Chondrocyte (in vitro differentiated cells): ENCODE measurements around the gene ARHGAP33. TPM values are rescaled to one million over a fixed set of nuclear protein-coding genes. Genes with fewer than 3 reads are reported as not detected.

Experiments
- DNase-seq: peaks from one replicate; pipeline ENCODE4 v3.0.0; 2021; ENCODE audit warnings: mixed read lengths, low spot score
- H3K27ac Mint-ChIP-seq: one replicate; pipeline ENCODE4 v1.8.0; 2021; ENCODE audit warnings: mild to moderate bottlenecking, moderate library complexity, mixed read lengths; ENCODE audit not compliant: unreplicated experiment
- H3K27me3 Mint-ChIP-seq: 2 replicates; pipeline ENCODE4 v1.8.0; 2021; ENCODE audit warnings: low read depth, mixed read lengths
- H3K36me3 Mint-ChIP-seq: 2 replicates; pipeline ENCODE4 v1.8.0; 2021; ENCODE audit warnings: low read depth, mixed read lengths
- H3K4me1 Mint-ChIP-seq: 2 replicates; pipeline ENCODE4 v1.8.0; 2021; ENCODE audit warnings: low read depth, mild to moderate bottlenecking, mixed read lengths
- H3K4me3 Mint-ChIP-seq: one replicate; pipeline ENCODE4 v1.8.0; 2021; ENCODE audit warnings: mild to moderate bottlenecking, moderate library complexity, mixed read lengths; ENCODE audit not compliant: unreplicated experiment
- H3K9me3 Mint-ChIP-seq: 2 replicates; pipeline ENCODE4 v1.8.0; 2021; ENCODE audit warnings: low read depth, mixed read lengths
- total RNA-seq: library from RNA; stranded (reverse); gene quantifications from 3 replicates; pipeline ENCODE4 v1.2.1, GENCODE V29; 2021
- TF ChIP-seq, protein P1 (sequence below): fragments of 200-600 bp; sonication (generic); IDR thresholded peaks from 2 replicates; pipeline ENCODE4 v1.5.0; 2021; ENCODE audit warnings: antibody characterized with exemption, mild to moderate bottlenecking, moderate library complexity

The ARHGAP33 gene
- total RNA-seq, 1 donor from 2014 or later: 8.5 TPM

- peak overlapping the region; percentile 1 for H3K27ac Mint-ChIP-seq
- H3K4me3 Mint-ChIP-seq: no peak overlapping the region
- no peaks in the 10 kb centered on the region for H3K27me3 Mint-ChIP-seq
- H3K36me3 Mint-ChIP-seq: peaks cover 39% of the 10 kb centered on the region
- DNase-seq: peak; percentile 60
- H3K4me1 Mint-ChIP-seq: no peaks in the 10 kb centered on the region
- TF ChIP-seq, protein P1, sequence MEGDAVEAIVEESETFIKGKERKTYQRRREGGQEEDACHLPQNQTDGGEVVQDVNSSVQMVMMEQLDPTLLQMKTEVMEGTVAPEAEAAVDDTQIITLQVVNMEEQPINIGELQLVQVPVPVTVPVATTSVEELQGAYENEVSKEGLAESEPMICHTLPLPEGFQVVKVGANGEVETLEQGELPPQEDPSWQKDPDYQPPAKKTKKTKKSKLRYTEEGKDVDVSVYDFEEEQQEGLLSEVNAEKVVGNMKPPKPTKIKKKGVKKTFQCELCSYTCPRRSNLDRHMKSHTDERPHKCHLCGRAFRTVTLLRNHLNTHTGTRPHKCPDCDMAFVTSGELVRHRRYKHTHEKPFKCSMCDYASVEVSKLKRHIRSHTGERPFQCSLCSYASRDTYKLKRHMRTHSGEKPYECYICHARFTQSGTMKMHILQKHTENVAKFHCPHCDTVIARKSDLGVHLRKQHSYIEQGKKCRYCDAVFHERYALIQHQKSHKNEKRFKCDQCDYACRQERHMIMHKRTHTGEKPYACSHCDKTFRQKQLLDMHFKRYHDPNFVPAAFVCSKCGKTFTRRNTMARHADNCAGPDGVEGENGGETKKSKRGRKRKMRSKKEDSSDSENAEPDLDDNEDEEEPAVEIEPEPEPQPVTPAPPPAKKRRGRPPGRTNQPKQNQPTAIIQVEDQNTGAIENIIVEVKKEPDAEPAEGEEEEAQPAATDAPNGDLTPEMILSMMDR: no peak
- H3K9me3 Mint-ChIP-seq: no peaks in the 10 kb centered on the region
Observed at GRCh38 chr19:35733180-35734125, 41.9 kb upstream of the ARHGAP33 start.

DNA sequence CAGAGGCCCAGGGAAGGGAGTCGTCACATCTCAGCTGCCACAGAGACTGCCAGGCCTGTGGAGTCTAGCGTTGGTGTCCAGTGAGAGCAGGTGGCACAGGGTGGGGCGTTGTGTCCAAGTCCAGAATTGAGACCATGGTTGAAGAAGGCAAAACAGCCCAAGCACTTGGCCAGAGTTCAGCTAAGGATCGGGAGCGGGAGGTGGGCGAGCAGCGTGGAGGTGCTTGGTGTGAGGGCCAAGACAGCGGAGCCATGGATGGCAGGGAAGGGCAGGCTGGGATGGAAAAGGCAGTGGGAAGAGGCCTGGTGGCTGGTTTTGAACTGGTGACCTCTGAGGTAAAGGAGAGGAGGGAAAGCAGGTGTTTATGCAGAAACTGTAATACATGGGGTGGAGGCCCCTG lies 41.1 kb upstream of the ARHGAP33 start:
- no peaks in the 10 kb centered on the region for H3K27me3 Mint-ChIP-seq
- H3K9me3 Mint-ChIP-seq: no peaks in the 10 kb centered on the region
- H3K36me3 Mint-ChIP-seq: peaks cover 35% of the 10 kb centered on the region
- H3K4me1 Mint-ChIP-seq: no peaks in the 10 kb centered on the region
- TF ChIP-seq, protein P1: no peak
- H3K4me3 Mint-ChIP-seq: no peak overlapping the region
- no peak for DNase-seq
- no peak overlapping the region for H3K27ac Mint-ChIP-seq

GRCh38 chr19:35734889-35735288 lies 40.5 kb upstream of the ARHGAP33 start:
- no peaks in the 10 kb centered on the region for H3K9me3 Mint-ChIP-seq
- DNase-seq: no peak
- H3K27ac Mint-ChIP-seq: no peak overlapping the region
- H3K36me3 Mint-ChIP-seq: peaks cover 30% of the 10 kb centered on the region
- TF ChIP-seq, protein P1: no peak
- H3K4me3 Mint-ChIP-seq: no peak overlapping the region
- no peaks in the 10 kb centered on the region for H3K27me3 Mint-ChIP-seq
- no peaks in the 10 kb centered on the region for H3K4me1 Mint-ChIP-seq

- H3K27me3 Mint-ChIP-seq: no peaks in the 10 kb centered on the region
- peaks cover 7% of the 10 kb centered on the region for H3K4me1 Mint-ChIP-seq
- TF ChIP-seq, protein P1: peak; percentile 41
- DNase-seq: no peak
- H3K36me3 Mint-ChIP-seq: peaks cover 19% of the 10 kb centered on the region
- no peak overlapping the region for H3K4me3 Mint-ChIP-seq
- H3K9me3 Mint-ChIP-seq: no peaks in the 10 kb centered on the region
- peak overlapping the region; percentile 53 for H3K27ac Mint-ChIP-seq
Observed at GRCh38 chr19:35736913-35737886, 38.2 kb upstream of the ARHGAP33 start.
